ENCODE measurements around the gene CYP3A4. TPM values are rescaled to one million over a fixed set of nuclear protein-coding genes. Genes with fewer than 3 reads are reported as not detected.
"Not testable (repeated sequence)": the region's sequence is repeated elsewhere in the genome, so short reads cannot be mapped to it uniquely, and the experiment has no call there.

The CYP3A4 gene
- total and polyA plus RNA-seq, 2 donors (not counting 1 experiment from before 2014, with no cell fraction given) = 0.17 TPM; not detected in 1

GRCh38 chr7:99752356-99752755 lies 31.6 kb downstream of the CYP3A4 start:
- no peak overlapping the region for H2AFZ ChIP-seq (ENCODE audit: low read length)
- no peaks in the 10 kb centered on the region for H3K79me2 ChIP-seq (ENCODE audit: control insufficient read depth, insufficient read depth, low read length)
- no peak overlapping the region for H3K4me3 ChIP-seq (replicated peaks in 1 of 4; ENCODE audit: control extremely low read depth in 1 of 4, insufficient read depth in 1 of 4, low read depth in 3 of 4, low read length in 4 of 4)
- H4K20me1 ChIP-seq (ENCODE audit: control insufficient read depth, extremely low read depth, insufficient read depth, low read length) = no peaks in the 10 kb centered on the region
- TF ChIP-seq EZH2 (IDR thresholded peaks at IDR 0.05; ENCODE audit: low read length, missing control alignments) = no peak
- TF ChIP-seq CTCF (conservative IDR thresholded peaks at IDR 0.05 in 1 of 2, IDR thresholded peaks at IDR 0.05 in 1 of 2; ENCODE audit: low read depth in 1 of 2, low read length in 2 of 2) = no peak
- H3K27me3 ChIP-seq (ENCODE audit: control insufficient read depth, insufficient read depth, low read length) = no peaks in the 10 kb centered on the region
- no peaks in the 10 kb centered on the region for H3K36me3 ChIP-seq (ENCODE audit: control insufficient read depth, insufficient read depth, low read length)
- H3K4me1 ChIP-seq (ENCODE audit: control insufficient read depth, extremely low read depth, insufficient read depth, low read length) = no peaks in the 10 kb centered on the region
- no peak overlapping the region for H3K9ac ChIP-seq (ENCODE audit: insufficient read depth, low read length)
- peak in 1 of 2 donors; percentile 46 for DNase-seq (ENCODE audit: low read depth in 2 of 2)
- no peak overlapping the region for H3K27ac ChIP-seq (ENCODE audit: insufficient read depth, low read length)
- no peaks in the 10 kb centered on the region for H3K9me3 ChIP-seq (ENCODE audit: control insufficient read depth, insufficient read depth, low read depth, low read length)
- H3K4me2 ChIP-seq (ENCODE audit: extremely low read depth, insufficient read depth, low read length) = no peak overlapping the region

- not testable (repeated sequence) for H3K27me3 ChIP-seq (ENCODE audit: control insufficient read depth, insufficient read depth, low read length); H3K27ac ChIP-seq (ENCODE audit: insufficient read depth, low read length); H3K79me2 ChIP-seq (ENCODE audit: control insufficient read depth, insufficient read depth, low read length); H2AFZ ChIP-seq (ENCODE audit: low read length); H4K20me1 ChIP-seq (ENCODE audit: control insufficient read depth, extremely low read depth, insufficient read depth, low read length); H3K4me3 ChIP-seq (replicated peaks in 1 of 4; ENCODE audit: control extremely low read depth in 1 of 4, insufficient read depth in 1 of 4, low read depth in 3 of 4, low read length in 4 of 4); H3K9me3 ChIP-seq (ENCODE audit: control insufficient read depth, insufficient read depth, low read depth, low read length); H3K36me3 ChIP-seq (ENCODE audit: control insufficient read depth, insufficient read depth, low read length); H3K4me2 ChIP-seq (ENCODE audit: extremely low read depth, insufficient read depth, low read length); H3K4me1 ChIP-seq (ENCODE audit: control insufficient read depth, extremely low read depth, insufficient read depth, low read length); H3K9ac ChIP-seq (ENCODE audit: insufficient read depth, low read length)
- DNase-seq (ENCODE audit: low read depth in 2 of 2) = peak in 1 of 2 donors; percentile 4
Observed at GRCh38 chr7:99751322-99752052, 32.5 kb downstream of the CYP3A4 start.

GRCh38 chr7:99748846-99749579 lies 35.0 kb downstream of the CYP3A4 start:
- no peak overlapping the region for H2AFZ ChIP-seq (ENCODE audit: low read length)
- H3K4me3 ChIP-seq (replicated peaks in 1 of 4; ENCODE audit: control extremely low read depth in 1 of 4, insufficient read depth in 1 of 4, low read depth in 3 of 4, low read length in 4 of 4) = no peak overlapping the region
- TF ChIP-seq CTCF (conservative IDR thresholded peaks at IDR 0.05 in 1 of 2, IDR thresholded peaks at IDR 0.05 in 1 of 2; ENCODE audit: low read depth in 1 of 2, low read length in 2 of 2) (no peak), EZH2 (IDR thresholded peaks at IDR 0.05; ENCODE audit: low read length, missing control alignments) (no peak)
- no peak for DNase-seq (ENCODE audit: low read depth in 2 of 2)
- H3K36me3 ChIP-seq (ENCODE audit: control insufficient read depth, insufficient read depth, low read length) = no peaks in the 10 kb centered on the region
- no peaks in the 10 kb centered on the region for H3K4me1 ChIP-seq (ENCODE audit: control insufficient read depth, extremely low read depth, insufficient read depth, low read length)
- no peaks in the 10 kb centered on the region for H3K79me2 ChIP-seq (ENCODE audit: control insufficient read depth, insufficient read depth, low read length)
- H4K20me1 ChIP-seq (ENCODE audit: control insufficient read depth, extremely low read depth, insufficient read depth, low read length) = no peaks in the 10 kb centered on the region
- H3K27ac ChIP-seq (ENCODE audit: insufficient read depth, low read length) = no peak overlapping the region
- H3K9ac ChIP-seq (ENCODE audit: insufficient read depth, low read length) = no peak overlapping the region
- H3K4me2 ChIP-seq (ENCODE audit: extremely low read depth, insufficient read depth, low read length) = no peak overlapping the region
- no peaks in the 10 kb centered on the region for H3K27me3 ChIP-seq (ENCODE audit: control insufficient read depth, insufficient read depth, low read length)
- no peaks in the 10 kb centered on the region for H3K9me3 ChIP-seq (ENCODE audit: control insufficient read depth, insufficient read depth, low read depth, low read length)

- not testable (repeated sequence) for H3K9me3 ChIP-seq (ENCODE audit: control insufficient read depth, insufficient read depth, low read depth, low read length); H2AFZ ChIP-seq (ENCODE audit: low read length); H3K4me3 ChIP-seq (replicated peaks in 1 of 4; ENCODE audit: control extremely low read depth in 1 of 4, insufficient read depth in 1 of 4, low read depth in 3 of 4, low read length in 4 of 4); H3K79me2 ChIP-seq (ENCODE audit: control insufficient read depth, insufficient read depth, low read length); H3K4me2 ChIP-seq (ENCODE audit: extremely low read depth, insufficient read depth, low read length); H3K27me3 ChIP-seq (ENCODE audit: control insufficient read depth, insufficient read depth, low read length); DNase-seq (ENCODE audit: low read depth in 2 of 2); H3K27ac ChIP-seq (ENCODE audit: insufficient read depth, low read length); H3K4me1 ChIP-seq (ENCODE audit: control insufficient read depth, extremely low read depth, insufficient read depth, low read length); H4K20me1 ChIP-seq (ENCODE audit: control insufficient read depth, extremely low read depth, insufficient read depth, low read length); H3K9ac ChIP-seq (ENCODE audit: insufficient read depth, low read length); H3K36me3 ChIP-seq (ENCODE audit: control insufficient read depth, insufficient read depth, low read length)
Observed at GRCh38 chr7:99746915-99747314, 37.1 kb downstream of the CYP3A4 start.

- H3K27me3 ChIP-seq (ENCODE audit: control insufficient read depth, insufficient read depth, low read length); H3K4me2 ChIP-seq (ENCODE audit: extremely low read depth, insufficient read depth, low read length); H3K9me3 ChIP-seq (ENCODE audit: control insufficient read depth, insufficient read depth, low read depth, low read length); H3K4me3 ChIP-seq (replicated peaks in 1 of 4; ENCODE audit: control extremely low read depth in 1 of 4, insufficient read depth in 1 of 4, low read depth in 3 of 4, low read length in 4 of 4); H2AFZ ChIP-seq (ENCODE audit: low read length); H3K4me1 ChIP-seq (ENCODE audit: control insufficient read depth, extremely low read depth, insufficient read depth, low read length); H4K20me1 ChIP-seq (ENCODE audit: control insufficient read depth, extremely low read depth, insufficient read depth, low read length); H3K27ac ChIP-seq (ENCODE audit: insufficient read depth, low read length); H3K36me3 ChIP-seq (ENCODE audit: control insufficient read depth, insufficient read depth, low read length); H3K79me2 ChIP-seq (ENCODE audit: control insufficient read depth, insufficient read depth, low read length); DNase-seq (ENCODE audit: low read depth in 2 of 2); H3K9ac ChIP-seq (ENCODE audit: insufficient read depth, low read length): not testable (repeated sequence)
Observed at GRCh38 chr7:99745395-99745794, 38.6 kb downstream of the CYP3A4 start.
